GM23338 (cell line): Measurements from ENCODE around the gene SLC27A4.

Experiments
- CREB1 ChIP-seq: fragments of 250-450 bp; sonication (Bioruptor Pico); IDR thresholded peaks from 2 replicates; pipeline ENCODE4 v1.5.0; 2020; ENCODE audit warnings: low read depth, mild to moderate bottlenecking, moderate library complexity
- CTCF ChIP-seq, 2 experiments: fragments of 200-600 bp in 1 of 2; sonication (generic) in 1 of 2; conservative IDR thresholded peaks; 2 replicates each; pipeline versions ENCODE4 v1.5.1 to v1.6.1; 2016 to 2017; ENCODE audit warnings: antibody characterized with exemption in 2 of 2, low read depth in 2 of 2, mild to moderate bottlenecking in 2 of 2, moderate library complexity in 1 of 2
- EZH2 ChIP-seq: fragments of 200-600 bp; sonication (generic); IDR thresholded peaks from one replicate; pipeline ENCODE4 v1.8.0; 2017; ENCODE audit warnings: antibody characterized with exemption, mild to moderate bottlenecking, low read depth; ENCODE audit not compliant: unreplicated experiment
- EZH2phosphoT487 ChIP-seq: fragments of 200-600 bp; sonication (generic); IDR thresholded peaks from one replicate; pipeline ENCODE4 v1.8.1; 2018; ENCODE audit warnings: antibody characterized with exemption; ENCODE audit not compliant: unreplicated experiment
- JUNB ChIP-seq: IDR thresholded peaks from one replicate; pipeline ENCODE4 v1.6.1; 2016; ENCODE audit warnings: antibody characterized with exemption; ENCODE audit not compliant: unreplicated experiment
- NANOG ChIP-seq: IDR thresholded peaks from 2 replicates; pipeline ENCODE4 v1.6.1; 2016; ENCODE audit warnings: antibody characterized with exemption, borderline replicate concordance
- POLR2AphosphoS5 ChIP-seq: IDR thresholded peaks from 2 replicates; pipeline ENCODE4 v1.6.1; 2016; ENCODE audit warnings: antibody characterized with exemption, low read depth
- REST ChIP-seq: IDR thresholded peaks from one replicate; pipeline ENCODE4 v1.6.1; 2018; ENCODE audit warnings: antibody characterized with exemption; ENCODE audit not compliant: unreplicated experiment
- ZNF114 ChIP-seq: fragments of 250-450 bp; sonication (Bioruptor Pico); IDR thresholded peaks from 2 replicates; pipeline ENCODE4 v1.5.0; 2020; ENCODE audit warnings: mild to moderate bottlenecking, moderate library complexity
- ZNF462 ChIP-seq: fragments of 250-450 bp; sonication (Bioruptor Pico); IDR thresholded peaks from 2 replicates; pipeline ENCODE4 v1.5.0; 2020; ENCODE audit warnings: mild to moderate bottlenecking, moderate library complexity

- TF ChIP-seq CTCF (conservative IDR thresholded peaks at IDR 0.05; ENCODE audit: low read depth in 2 of 2), result no peak
- no peak for TF ChIP-seq EZH2
- no peak for TF ChIP-seq ZNF114
- no peak for TF ChIP-seq ZNF462 (CRISPR knock-in tag)
- TF ChIP-seq JUNB, result no peak
- no peak for TF ChIP-seq POLR2AphosphoS5
- no peak for TF ChIP-seq NANOG
- TF ChIP-seq CREB1 (CRISPR knock-in tag), result no peak
- TF ChIP-seq REST, result no peak
- TF ChIP-seq EZH2phosphoT487, result no peak
These were observed 36.0 kb upstream of the SLC27A4 start for GRCh38 chr9:128304136-128304970.
